HepG2 (cell line): Measurements from ENCODE around the gene CXADR.

Experiments used
- BCL3 ChIP-seq: sonication (generic); formaldehyde crosslinking; IDR thresholded peaks from 2 replicates; pipeline ENCODE4 v1.5.1; 2020; ENCODE audit warnings: mild to moderate bottlenecking, missing genetic modification reagents, moderate library complexity
- CHD2 ChIP-seq: IDR thresholded peaks from 2 replicates; pipeline ENCODE4 v1.6.1; 2011; ENCODE audit warnings: low read depth, low read length, improper control_type of control experiment
- JUND ChIP-seq: sonication (generic); formaldehyde crosslinking; IDR thresholded peaks from 2 replicates; pipeline ENCODE4 v1.8.0; 2022; ENCODE audit warnings: mild to moderate bottlenecking, missing genetic modification reagents
- KDM4B ChIP-seq: sonication (generic); formaldehyde crosslinking; IDR thresholded peaks from 2 replicates; pipeline ENCODE4 v1.4.0; 2020; ENCODE audit warnings: missing genetic modification reagents
- MIER3 ChIP-seq: IDR thresholded peaks from 2 replicates; pipeline ENCODE4 v1.6.1; 2016; ENCODE audit warnings: missing compliant biosample characterization, borderline replicate concordance
- SNAPC2 ChIP-seq: sonication (generic); formaldehyde crosslinking; IDR thresholded peaks from 2 replicates; pipeline ENCODE4 v1.8.1; 2022; ENCODE audit warnings: mild to moderate bottlenecking, missing genetic modification reagents
- TCF7L2 ChIP-seq: IDR thresholded peaks from 2 replicates; pipeline ENCODE4 v1.6.1; 2011; ENCODE audit warnings: mild to moderate bottlenecking, low read depth, low read length, moderate library complexity
- ZNF10 ChIP-seq: sonication (generic); formaldehyde crosslinking; IDR thresholded peaks from 2 replicates; pipeline ENCODE4 v1.4.0; 2020; ENCODE audit warnings: mild to moderate bottlenecking, low read depth, missing genetic modification reagents, borderline replicate concordance
- ZNF792 ChIP-seq: IDR thresholded peaks from 2 replicates; pipeline ENCODE4 v1.6.1; 2016
- TF ChIP-seq, protein P1 (sequence below): sonication (generic); formaldehyde crosslinking; IDR thresholded peaks from 2 replicates; pipeline ENCODE4 v1.5.0; 2020; ENCODE audit warnings: mild to moderate bottlenecking, missing genetic modification reagents, moderate library complexity
- TF ChIP-seq, protein P2 (sequence below): sonication (generic); formaldehyde crosslinking; IDR thresholded peaks from 2 replicates; pipeline ENCODE4 v1.5.0; 2020; ENCODE audit warnings: mild to moderate bottlenecking, missing genetic modification reagents, borderline replicate concordance

DNA sequence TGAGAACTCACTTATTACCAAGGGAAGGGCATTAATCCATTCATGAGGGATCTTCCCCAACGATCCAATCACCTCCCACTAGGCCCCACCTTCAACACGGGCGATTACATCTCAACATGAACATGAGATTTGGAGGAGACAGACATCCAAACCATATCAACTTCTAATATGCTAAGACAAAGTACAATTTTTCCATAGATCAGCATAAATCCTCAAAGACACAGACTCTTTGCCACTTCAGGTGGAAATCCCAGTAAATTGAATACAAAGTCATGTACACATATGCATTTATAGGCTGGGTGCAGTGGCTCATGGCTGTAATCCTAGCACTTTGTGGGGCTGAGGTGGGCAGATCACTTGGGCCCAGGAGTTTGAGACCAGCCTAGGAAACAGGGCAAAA lies 18.8 kb upstream of the CXADR start:
- TF ChIP-seq BCL3 (CRISPR knock-in tag) (no peak), TCF7L2 (no peak), MIER3 (no peak), KDM4B (CRISPR knock-in tag) (no peak), JUND (CRISPR knock-in tag) (no peak), ZNF10 (no peak), SNAPC2 (CRISPR knock-in tag) (no peak), CHD2 (no peak), ZNF792 (CRISPR knock-in tag) (no peak)
- TF ChIP-seq, protein P1, sequence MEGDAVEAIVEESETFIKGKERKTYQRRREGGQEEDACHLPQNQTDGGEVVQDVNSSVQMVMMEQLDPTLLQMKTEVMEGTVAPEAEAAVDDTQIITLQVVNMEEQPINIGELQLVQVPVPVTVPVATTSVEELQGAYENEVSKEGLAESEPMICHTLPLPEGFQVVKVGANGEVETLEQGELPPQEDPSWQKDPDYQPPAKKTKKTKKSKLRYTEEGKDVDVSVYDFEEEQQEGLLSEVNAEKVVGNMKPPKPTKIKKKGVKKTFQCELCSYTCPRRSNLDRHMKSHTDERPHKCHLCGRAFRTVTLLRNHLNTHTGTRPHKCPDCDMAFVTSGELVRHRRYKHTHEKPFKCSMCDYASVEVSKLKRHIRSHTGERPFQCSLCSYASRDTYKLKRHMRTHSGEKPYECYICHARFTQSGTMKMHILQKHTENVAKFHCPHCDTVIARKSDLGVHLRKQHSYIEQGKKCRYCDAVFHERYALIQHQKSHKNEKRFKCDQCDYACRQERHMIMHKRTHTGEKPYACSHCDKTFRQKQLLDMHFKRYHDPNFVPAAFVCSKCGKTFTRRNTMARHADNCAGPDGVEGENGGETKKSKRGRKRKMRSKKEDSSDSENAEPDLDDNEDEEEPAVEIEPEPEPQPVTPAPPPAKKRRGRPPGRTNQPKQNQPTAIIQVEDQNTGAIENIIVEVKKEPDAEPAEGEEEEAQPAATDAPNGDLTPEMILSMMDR (CRISPR knock-in tag) = no peak
- TF ChIP-seq, protein P2, sequence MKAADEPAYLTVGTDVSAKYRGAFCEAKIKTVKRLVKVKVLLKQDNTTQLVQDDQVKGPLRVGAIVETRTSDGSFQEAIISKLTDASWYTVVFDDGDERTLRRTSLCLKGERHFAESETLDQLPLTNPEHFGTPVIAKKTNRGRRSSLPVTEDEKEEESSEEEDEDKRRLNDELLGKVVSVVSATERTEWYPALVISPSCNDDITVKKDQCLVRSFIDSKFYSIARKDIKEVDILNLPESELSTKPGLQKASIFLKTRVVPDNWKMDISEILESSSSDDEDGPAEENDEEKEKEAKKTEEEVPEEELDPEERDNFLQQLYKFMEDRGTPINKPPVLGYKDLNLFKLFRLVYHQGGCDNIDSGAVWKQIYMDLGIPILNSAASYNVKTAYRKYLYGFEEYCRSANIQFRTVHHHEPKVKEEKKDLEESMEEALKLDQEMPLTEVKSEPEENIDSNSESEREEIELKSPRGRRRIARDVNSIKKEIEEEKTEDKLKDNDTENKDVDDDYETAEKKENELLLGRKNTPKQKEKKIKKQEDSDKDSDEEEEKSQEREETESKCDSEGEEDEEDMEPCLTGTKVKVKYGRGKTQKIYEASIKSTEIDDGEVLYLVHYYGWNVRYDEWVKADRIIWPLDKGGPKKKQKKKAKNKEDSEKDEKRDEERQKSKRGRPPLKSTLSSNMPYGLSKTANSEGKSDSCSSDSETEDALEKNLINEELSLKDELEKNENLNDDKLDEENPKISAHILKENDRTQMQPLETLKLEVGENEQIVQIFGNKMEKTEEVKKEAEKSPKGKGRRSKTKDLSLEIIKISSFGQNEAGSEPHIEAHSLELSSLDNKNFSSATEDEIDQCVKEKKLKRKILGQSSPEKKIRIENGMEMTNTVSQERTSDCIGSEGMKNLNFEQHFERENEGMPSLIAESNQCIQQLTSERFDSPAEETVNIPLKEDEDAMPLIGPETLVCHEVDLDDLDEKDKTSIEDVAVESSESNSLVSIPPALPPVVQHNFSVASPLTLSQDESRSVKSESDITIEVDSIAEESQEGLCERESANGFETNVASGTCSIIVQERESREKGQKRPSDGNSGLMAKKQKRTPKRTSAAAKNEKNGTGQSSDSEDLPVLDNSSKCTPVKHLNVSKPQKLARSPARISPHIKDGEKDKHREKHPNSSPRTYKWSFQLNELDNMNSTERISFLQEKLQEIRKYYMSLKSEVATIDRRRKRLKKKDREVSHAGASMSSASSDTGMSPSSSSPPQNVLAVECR (CRISPR knock-in tag) = no peak
